GM12878 (cell line): ENCODE data around the gene DDX27. TPM values are rescaled to one million over a fixed set of nuclear protein-coding genes. Genes with fewer than 3 reads are reported as not detected.

Experiments used
- ATF7 ChIP-seq: fragments of 450-650 bp; IDR thresholded peaks from 2 replicates; pipeline ENCODE4 v1.6.1; 2016; ENCODE audit warnings: low read depth, mild to moderate bottlenecking
- CBX5 ChIP-seq: sonication (generic); IDR thresholded peaks from 2 replicates; pipeline ENCODE4 v1.6.1; 2016; ENCODE audit warnings: low read depth, moderate library complexity, mild to moderate bottlenecking, inconsistent platforms
- CHD2 ChIP-seq: IDR thresholded peaks from 2 replicates; pipeline ENCODE4 v1.6.1; 2011; ENCODE audit warnings: low read depth, low read length, improper control_type of control experiment, borderline replicate concordance
- CREB1 ChIP-seq: IDR thresholded peaks from 2 replicates; pipeline ENCODE4 v1.6.1; 2012; ENCODE audit warnings: low read depth, mild to moderate bottlenecking, inconsistent platforms
- EGR1 ChIP-seq, 2 experiments: IDR thresholded peaks; 1 replicate in 1 of 2; 2 replicates in 1 of 2; pipeline ENCODE4 v1.6.1; 2011 to 2012; ENCODE audit warnings: low read depth in 2 of 2, low read length in 2 of 2, borderline replicate concordance in 1 of 2, mild to moderate bottlenecking in 1 of 2, moderate library complexity in 1 of 2
- EP300 ChIP-seq, 2 experiments: fragments of 150-350 bp in 1 of 2; IDR thresholded peaks; 2 replicates each; pipeline ENCODE4 v1.6.1; 2011 to 2012; ENCODE audit warnings: low read depth in 2 of 2, low read length in 2 of 2, borderline replicate concordance in 1 of 2, improper control_type of control experiment in 1 of 2, inconsistent platforms in 1 of 2; ENCODE audit not compliant: control insufficient read depth in 1 of 2
- HCFC1 ChIP-seq: fragments of 150-350 bp; IDR thresholded peaks from 2 replicates; pipeline ENCODE4 v1.6.1; 2014; ENCODE audit warnings: low read length
- HDAC6 ChIP-seq: fragments of 200-600 bp; sonication (generic); IDR thresholded peaks from one replicate; pipeline ENCODE4 v1.8.0; 2017; ENCODE audit warnings: antibody characterized with exemption; ENCODE audit not compliant: unreplicated experiment
- IRF4 ChIP-seq: IDR thresholded peaks from 2 replicates; pipeline ENCODE4 v1.6.1; 2011; ENCODE audit warnings: low read depth, low read length
- LARP7 ChIP-seq: fragments of 450-650 bp; IDR thresholded peaks from 2 replicates; pipeline ENCODE4 v1.6.1; 2017; ENCODE audit warnings: mild to moderate bottlenecking
- MYC ChIP-seq: IDR thresholded peaks from 2 replicates; pipeline ENCODE4 v1.6.1; 2011; ENCODE audit warnings: mild to moderate bottlenecking, low read length, moderate library complexity, inconsistent platforms; ENCODE audit not compliant: insufficient read depth, insufficient replicate concordance, insufficient read length, severe bottlenecking
- NFIC ChIP-seq: IDR thresholded peaks from 2 replicates; pipeline ENCODE4 v1.6.1; 2012; ENCODE audit warnings: low read depth, mild to moderate bottlenecking, inconsistent platforms, low read length, moderate library complexity
- NFXL1 ChIP-seq: fragments of 450-650 bp; IDR thresholded peaks from 2 replicates; pipeline ENCODE4 v1.6.1; 2017; ENCODE audit warnings: antibody characterized with exemption, mild to moderate bottlenecking, borderline replicate concordance
- PAX8 ChIP-seq: fragments of 450-650 bp; IDR thresholded peaks from 2 replicates; pipeline ENCODE4 v1.6.1; 2017; ENCODE audit warnings: mild to moderate bottlenecking, moderate library complexity
- PML ChIP-seq: IDR thresholded peaks from 2 replicates; pipeline ENCODE4 v1.6.1; 2012; ENCODE audit warnings: low read length, inconsistent platforms
- POU2F2 ChIP-seq: IDR thresholded peaks from 3 replicates; pipeline ENCODE4 v1.6.1; 2011; ENCODE audit warnings: low read depth, mild to moderate bottlenecking, low read length, borderline replicate concordance
- SMC3 ChIP-seq: IDR thresholded peaks from 2 replicates; pipeline ENCODE4 v1.6.1; 2011; ENCODE audit warnings: low read length, improper control_type of control experiment, borderline replicate concordance
- SP1 ChIP-seq: IDR thresholded peaks from one replicate; pipeline ENCODE4 v1.6.1; 2011; ENCODE audit warnings: low read depth, low read length
- SUPT20H ChIP-seq: IDR thresholded peaks from 2 replicates; pipeline ENCODE4 v1.6.1; 2011; ENCODE audit warnings: low read depth, mild to moderate bottlenecking, low read length, moderate library complexity, borderline replicate concordance; ENCODE audit not compliant: control insufficient read depth
- SUZ12 ChIP-seq: fragments of 200-600 bp; sonication (generic); IDR thresholded peaks from one replicate; pipeline ENCODE4 v1.6.1; 2018; ENCODE audit warnings: antibody characterized with exemption, mild to moderate bottlenecking; ENCODE audit not compliant: unreplicated experiment
- ZBED1 ChIP-seq: IDR thresholded peaks from 2 replicates; pipeline ENCODE4 v1.6.1; 2016; ENCODE audit warnings: borderline replicate concordance
- ZNF622 ChIP-seq: fragments of 450-650 bp; IDR thresholded peaks from 2 replicates; pipeline ENCODE4 v1.6.1; 2017; ENCODE audit warnings: mild to moderate bottlenecking, inconsistent platforms
- ZZZ3 ChIP-seq: IDR thresholded peaks from 2 replicates; pipeline ENCODE4 v1.6.1; 2011; ENCODE audit warnings: low read depth; ENCODE audit not compliant: control insufficient read depth, insufficient read length
- polyA plus RNA-seq, 11 experiments: library from polyadenylated mRNA; depleted of rRNA in 4 of 11; unstranded in 6 of 11; stranded (reverse) in 5 of 11; fragments of >200 nt; fragmentation: Nextera tagmentation in 4 of 11; fragmentation: Illumina TruSeq in 1 of 11; extraction: Ambion mirVana in 4 of 11; extraction: Trizol in 1 of 11; gene quantifications; 1 replicate in 1 of 11; 2 replicates in 10 of 11; pipeline versions ENCODE4 v1.2.1 to v1.2.3, GENCODE V29; 2011 to 2016; ENCODE audit warnings: inconsistent platforms in 2 of 11, missing spikeins in 2 of 11, low read depth in 1 of 11
- total RNA-seq, 4 experiments: library from RNA; depleted of rRNA in 3 of 4; stranded (reverse); fragments of >200 nt in 3 of 4; fragmentation: Illumina TruSeq in 1 of 4; extraction: Trizol in 1 of 4; gene quantifications; 2 replicates each; pipeline versions ENCODE4 v1.2.1 to v1.2.3, GENCODE V29; 2013 to 2021
- TF ChIP-seq, protein P1 (sequence below): fragments of 450-650 bp; IDR thresholded peaks from 2 replicates; pipeline ENCODE4 v1.6.1; 2017; ENCODE audit warnings: low read depth, mild to moderate bottlenecking, moderate library complexity
- TF ChIP-seq, protein P2 (sequence below): fragments of 450-650 bp; IDR thresholded peaks from 2 replicates; pipeline ENCODE4 v1.6.1; 2016; ENCODE audit warnings: mild to moderate bottlenecking
- TF ChIP-seq, protein P3 (sequence below): fragments of 150-350 bp; IDR thresholded peaks from 2 replicates; pipeline ENCODE4 v1.6.1; 2016; ENCODE audit warnings: low read depth, low read length

Gene DDX27
- total and polyA plus RNA-seq, 10 of the 15 experiments (the other 5 are each of a cell fraction or from before 2014, with no cell fraction given), result 19.8 to 78.8 (median 54.9) TPM

DNA sequence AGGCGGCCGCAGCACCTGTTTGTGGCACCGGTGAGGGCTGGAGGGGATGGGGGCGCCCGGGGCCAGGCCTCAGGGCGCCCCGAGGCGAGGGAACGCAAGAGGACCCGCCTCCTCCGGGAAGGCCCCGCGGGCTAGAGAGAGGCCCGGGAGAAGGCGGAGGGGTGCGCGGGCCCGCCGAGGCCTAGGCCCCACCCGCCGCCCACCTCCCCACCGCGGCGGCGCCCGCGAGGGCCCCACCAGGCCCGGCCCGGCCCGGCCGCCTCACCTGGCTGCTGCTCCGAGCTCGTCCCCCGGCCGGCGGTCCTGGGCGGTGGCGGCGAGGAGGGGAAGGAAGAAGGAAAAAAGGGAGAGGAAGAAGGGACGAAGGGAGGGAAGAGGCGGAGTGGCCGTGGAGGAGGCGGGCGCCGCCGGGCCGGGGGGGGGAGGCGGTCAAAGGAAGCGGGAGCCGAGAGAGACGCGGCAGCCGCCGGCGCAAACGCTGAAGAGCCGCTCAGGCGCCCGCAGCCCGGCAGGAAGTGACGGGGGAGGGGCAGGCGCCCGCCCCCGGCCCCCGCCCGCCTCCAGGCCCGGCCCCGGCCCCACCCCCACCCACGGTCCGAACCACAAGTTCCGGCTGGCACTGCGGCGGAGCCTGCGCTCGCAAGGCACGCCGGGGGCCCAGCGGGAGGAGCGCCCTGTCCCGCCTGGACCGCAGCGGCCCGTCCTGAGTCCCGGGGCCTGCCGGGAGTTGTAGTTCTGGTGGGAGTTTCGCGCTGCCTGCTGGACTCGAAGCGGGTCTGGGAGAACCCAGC lies 31.2 kb upstream of the DDX27 start, which contains the start of gene STAU1 (continued):
- TF ChIP-seq SP1 (peak; percentile 57), IRF4 (no peak), ATF7 (no peak), CHD2 (peak; percentile 92), EGR1 (IDR thresholded peaks at IDR 0.05; ENCODE audit: borderline replicate concordance in 1 of 2, low read depth in 2 of 2, low read length in 2 of 2) (peak in 1 of 2 experiments; percentile 91; a peak in 2 of 3 replicates), SUPT20H (no peak), ZZZ3 (no peak), SUZ12 (no peak), HDAC6 (no peak), CREB1 (peak; percentile 79), CBX5 (no peak; the same call in 1 of the 2 replicates), LARP7 (peak; percentile 78), ZBED1 (no peak), SMC3 (no peak), NFIC (no peak), MYC (no peak), EP300 (IDR thresholded peaks at IDR 0.05; ENCODE audit: borderline replicate concordance in 1 of 2, control insufficient read depth in 1 of 2, low read depth in 2 of 2, low read length in 2 of 2) (no peak), PML (no peak), PAX8 (no peak), NFXL1 (0 out of 2 replicates have a peak, but pooled peaks have one; percentile 49), ZNF622 (no peak), HCFC1 (peak; percentile 97), POU2F2 (no peak)
- TF ChIP-seq, protein P1, sequence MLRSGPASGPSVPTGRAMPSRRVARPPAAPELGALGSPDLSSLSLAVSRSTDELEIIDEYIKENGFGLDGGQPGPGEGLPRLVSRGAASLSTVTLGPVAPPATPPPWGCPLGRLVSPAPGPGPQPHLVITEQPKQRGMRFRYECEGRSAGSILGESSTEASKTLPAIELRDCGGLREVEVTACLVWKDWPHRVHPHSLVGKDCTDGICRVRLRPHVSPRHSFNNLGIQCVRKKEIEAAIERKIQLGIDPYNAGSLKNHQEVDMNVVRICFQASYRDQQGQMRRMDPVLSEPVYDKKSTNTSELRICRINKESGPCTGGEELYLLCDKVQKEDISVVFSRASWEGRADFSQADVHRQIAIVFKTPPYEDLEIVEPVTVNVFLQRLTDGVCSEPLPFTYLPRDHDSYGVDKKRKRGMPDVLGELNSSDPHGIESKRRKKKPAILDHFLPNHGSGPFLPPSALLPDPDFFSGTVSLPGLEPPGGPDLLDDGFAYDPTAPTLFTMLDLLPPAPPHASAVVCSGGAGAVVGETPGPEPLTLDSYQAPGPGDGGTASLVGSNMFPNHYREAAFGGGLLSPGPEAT, result no peak
- TF ChIP-seq, protein P2, sequence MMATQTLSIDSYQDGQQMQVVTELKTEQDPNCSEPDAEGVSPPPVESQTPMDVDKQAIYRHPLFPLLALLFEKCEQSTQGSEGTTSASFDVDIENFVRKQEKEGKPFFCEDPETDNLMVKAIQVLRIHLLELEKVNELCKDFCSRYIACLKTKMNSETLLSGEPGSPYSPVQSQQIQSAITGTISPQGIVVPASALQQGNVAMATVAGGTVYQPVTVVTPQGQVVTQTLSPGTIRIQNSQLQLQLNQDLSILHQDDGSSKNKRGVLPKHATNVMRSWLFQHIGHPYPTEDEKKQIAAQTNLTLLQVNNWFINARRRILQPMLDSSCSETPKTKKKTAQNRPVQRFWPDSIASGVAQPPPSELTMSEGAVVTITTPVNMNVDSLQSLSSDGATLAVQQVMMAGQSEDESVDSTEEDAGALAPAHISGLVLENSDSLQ, result no peak; the same call in 1 of the 2 replicates
- TF ChIP-seq, protein P3, sequence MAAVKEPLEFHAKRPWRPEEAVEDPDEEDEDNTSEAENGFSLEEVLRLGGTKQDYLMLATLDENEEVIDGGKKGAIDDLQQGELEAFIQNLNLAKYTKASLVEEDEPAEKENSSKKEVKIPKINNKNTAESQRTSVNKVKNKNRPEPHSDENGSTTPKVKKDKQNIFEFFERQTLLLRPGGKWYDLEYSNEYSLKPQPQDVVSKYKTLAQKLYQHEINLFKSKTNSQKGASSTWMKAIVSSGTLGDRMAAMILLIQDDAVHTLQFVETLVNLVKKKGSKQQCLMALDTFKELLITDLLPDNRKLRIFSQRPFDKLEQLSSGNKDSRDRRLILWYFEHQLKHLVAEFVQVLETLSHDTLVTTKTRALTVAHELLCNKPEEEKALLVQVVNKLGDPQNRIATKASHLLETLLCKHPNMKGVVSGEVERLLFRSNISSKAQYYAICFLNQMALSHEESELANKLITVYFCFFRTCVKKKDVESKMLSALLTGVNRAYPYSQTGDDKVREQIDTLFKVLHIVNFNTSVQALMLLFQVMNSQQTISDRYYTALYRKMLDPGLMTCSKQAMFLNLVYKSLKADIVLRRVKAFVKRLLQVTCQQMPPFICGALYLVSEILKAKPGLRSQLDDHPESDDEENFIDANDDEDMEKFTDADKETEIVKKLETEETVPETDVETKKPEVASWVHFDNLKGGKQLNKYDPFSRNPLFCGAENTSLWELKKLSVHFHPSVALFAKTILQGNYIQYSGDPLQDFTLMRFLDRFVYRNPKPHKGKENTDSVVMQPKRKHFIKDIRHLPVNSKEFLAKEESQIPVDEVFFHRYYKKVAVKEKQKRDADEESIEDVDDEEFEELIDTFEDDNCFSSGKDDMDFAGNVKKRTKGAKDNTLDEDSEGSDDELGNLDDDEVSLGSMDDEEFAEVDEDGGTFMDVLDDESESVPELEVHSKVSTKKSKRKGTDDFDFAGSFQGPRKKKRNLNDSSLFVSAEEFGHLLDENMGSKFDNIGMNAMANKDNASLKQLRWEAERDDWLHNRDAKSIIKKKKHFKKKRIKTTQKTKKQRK, result no peak
